Measurements from ENCODE around the gene FMN2. TPM values are rescaled to one million over a fixed set of nuclear protein-coding genes. Genes with fewer than 3 reads are reported as not detected.

FMN2 gene
- total RNA-seq, 1 donor from 2014 or later, result not detected

DNA sequence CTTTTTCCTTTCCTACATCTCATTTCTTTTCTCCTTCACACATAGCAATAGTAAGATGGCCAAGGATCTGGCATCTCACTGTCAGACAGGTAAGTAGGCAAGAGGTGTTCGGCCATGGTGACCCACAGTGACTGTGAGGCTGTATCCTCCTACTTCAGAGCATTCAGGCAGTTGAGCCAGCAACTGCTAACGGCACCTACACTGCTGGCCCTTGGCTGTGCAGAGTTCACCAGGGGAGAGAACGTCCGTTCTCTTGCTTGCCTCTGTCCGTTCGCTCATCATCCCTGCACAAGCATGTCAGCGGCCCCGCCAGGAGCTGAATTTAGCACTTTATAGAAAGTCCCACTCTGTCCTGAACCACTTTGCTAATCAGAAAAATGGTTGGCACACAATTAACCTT is 406.7 kb downstream of the FMN2 start:
- no peaks in the 10 kb centered on the region for H3K27me3 Mint-ChIP-seq
- H3K27ac Mint-ChIP-seq, result no peak overlapping the region
- H3K36me3 Mint-ChIP-seq (ENCODE audit: low read depth), result no peaks in the 10 kb centered on the region
- ATAC-seq (ENCODE audit: low read depth) (no peak), DNase-seq (no peak)
- H3K4me3 Mint-ChIP-seq, result no peak overlapping the region
- CTCF ChIA-PET, result no interaction called here
- no peaks in the 10 kb centered on the region for H3K4me1 Mint-ChIP-seq
- POLR2A ChIA-PET, result no interaction called here
- intact Hi-C loops (cut with micrococcal nuclease), result no loop called here
- peaks cover 2% of the 10 kb centered on the region for H3K9me3 Mint-ChIP-seq
- TF ChIP-seq, protein P1, sequence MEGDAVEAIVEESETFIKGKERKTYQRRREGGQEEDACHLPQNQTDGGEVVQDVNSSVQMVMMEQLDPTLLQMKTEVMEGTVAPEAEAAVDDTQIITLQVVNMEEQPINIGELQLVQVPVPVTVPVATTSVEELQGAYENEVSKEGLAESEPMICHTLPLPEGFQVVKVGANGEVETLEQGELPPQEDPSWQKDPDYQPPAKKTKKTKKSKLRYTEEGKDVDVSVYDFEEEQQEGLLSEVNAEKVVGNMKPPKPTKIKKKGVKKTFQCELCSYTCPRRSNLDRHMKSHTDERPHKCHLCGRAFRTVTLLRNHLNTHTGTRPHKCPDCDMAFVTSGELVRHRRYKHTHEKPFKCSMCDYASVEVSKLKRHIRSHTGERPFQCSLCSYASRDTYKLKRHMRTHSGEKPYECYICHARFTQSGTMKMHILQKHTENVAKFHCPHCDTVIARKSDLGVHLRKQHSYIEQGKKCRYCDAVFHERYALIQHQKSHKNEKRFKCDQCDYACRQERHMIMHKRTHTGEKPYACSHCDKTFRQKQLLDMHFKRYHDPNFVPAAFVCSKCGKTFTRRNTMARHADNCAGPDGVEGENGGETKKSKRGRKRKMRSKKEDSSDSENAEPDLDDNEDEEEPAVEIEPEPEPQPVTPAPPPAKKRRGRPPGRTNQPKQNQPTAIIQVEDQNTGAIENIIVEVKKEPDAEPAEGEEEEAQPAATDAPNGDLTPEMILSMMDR (IDR thresholded peaks at IDR 0.05), result no peak

DNA sequence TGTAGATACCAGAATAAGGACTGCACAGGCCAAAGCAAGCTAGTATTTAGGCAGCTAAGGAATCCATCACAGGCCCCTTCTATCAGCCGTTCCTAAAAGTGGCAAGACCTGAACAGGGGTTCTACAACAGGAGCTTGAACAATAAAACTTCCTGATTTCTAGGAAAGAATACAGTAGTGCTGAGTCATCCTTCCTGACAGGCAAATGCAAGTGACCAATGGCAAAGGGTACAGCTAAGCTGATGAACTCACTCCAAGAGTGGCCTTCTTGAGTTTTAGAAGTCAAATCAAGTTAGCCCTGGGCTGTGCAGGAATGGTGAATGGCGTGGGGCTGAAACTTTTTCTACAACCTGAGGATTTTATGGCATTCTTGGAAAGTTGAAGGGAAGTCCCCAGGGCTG is 407.3 kb downstream of the FMN2 start:
- CTCF ChIA-PET, result no interaction called here

DNA sequence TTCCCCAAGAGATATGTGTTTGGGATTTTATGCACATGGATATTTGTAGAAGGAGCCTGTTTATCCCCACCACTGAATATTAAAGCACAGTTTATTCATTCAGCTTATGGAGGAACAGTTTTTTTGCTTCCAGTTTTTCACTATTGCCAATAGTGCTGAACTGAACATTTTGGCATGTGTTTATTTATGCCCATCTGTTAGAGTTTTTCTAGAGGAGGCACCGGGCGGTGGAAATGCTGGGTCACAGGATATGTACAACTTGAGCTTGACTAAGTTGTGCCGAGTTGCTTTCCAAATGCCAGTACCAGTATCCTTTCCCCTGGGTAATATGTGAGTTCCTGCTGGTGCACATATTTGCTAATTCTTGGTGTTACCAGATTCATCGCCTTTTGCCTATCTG is 409.0 kb downstream of the FMN2 start:
- DNase-seq, result no peak
- Mint-ChIP-seq H3K4me1 (no peaks in the 10 kb centered on the region), H3K27me3 (no peaks in the 10 kb centered on the region), H3K4me3 (no peak overlapping the region), H3K36me3 (ENCODE audit: low read depth) (no peaks in the 10 kb centered on the region), H3K9me3 (peaks cover 2% of the 10 kb centered on the region), H3K27ac (no peak overlapping the region)
- TF ChIP-seq, protein P1 (IDR thresholded peaks at IDR 0.05), result no peak
- CTCF ChIA-PET, result no interaction called here
- POLR2A ChIA-PET, result no interaction called here
- intact Hi-C loops (cut with micrococcal nuclease), result no loop called here
- no peak for ATAC-seq (ENCODE audit: low read depth)

More for the DNA sequence above, 407.3 kb downstream of the FMN2 start:
- Mint-ChIP-seq H3K4me1 (no peaks in the 10 kb centered on the region), H3K9me3 (peaks cover 2% of the 10 kb centered on the region), H3K27me3 (no peaks in the 10 kb centered on the region), H3K4me3 (no peak overlapping the region), H3K27ac (no peak overlapping the region), H3K36me3 (ENCODE audit: low read depth) (no peaks in the 10 kb centered on the region)
- ATAC-seq (ENCODE audit: low read depth) (no peak), DNase-seq (no peak)
- intact Hi-C loops (cut with micrococcal nuclease), result no loop called here
- TF ChIP-seq, protein P1 (IDR thresholded peaks at IDR 0.05), result no peak
- POLR2A ChIA-PET, result no interaction called here

DNA sequence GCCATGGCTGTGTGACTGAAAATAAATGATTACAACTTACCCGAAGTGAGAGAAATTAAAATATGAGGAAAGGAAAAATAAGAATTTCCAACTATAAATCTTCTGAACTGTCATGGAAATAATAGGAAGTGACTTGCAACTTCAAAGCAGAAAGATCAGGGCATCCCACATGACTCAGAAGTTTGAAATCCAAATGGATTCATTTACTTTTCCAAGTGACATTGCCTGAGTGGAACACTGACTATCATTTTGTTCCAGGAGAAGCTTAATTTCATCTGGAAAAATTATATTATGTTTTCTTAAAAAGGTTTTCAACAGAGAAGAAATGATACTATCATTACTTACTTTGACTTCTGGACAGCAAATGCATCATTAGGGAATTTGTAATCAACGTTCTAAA is 409.4 kb downstream of the FMN2 start:
- H3K36me3 Mint-ChIP-seq (ENCODE audit: low read depth), result no peaks in the 10 kb centered on the region
- no peak for DNase-seq
- TF ChIP-seq, protein P1 (IDR thresholded peaks at IDR 0.05), result no peak
- H3K27me3 Mint-ChIP-seq, result no peaks in the 10 kb centered on the region
- intact Hi-C loops (cut with micrococcal nuclease), result no loop called here
- no peak overlapping the region for H3K27ac Mint-ChIP-seq
- no peak overlapping the region for H3K4me3 Mint-ChIP-seq
- no peak for ATAC-seq (ENCODE audit: low read depth)
- H3K9me3 Mint-ChIP-seq, result peaks cover 2% of the 10 kb centered on the region
- ChIA-PET POLR2A (no interaction called here), CTCF (no interaction called here)
- no peaks in the 10 kb centered on the region for H3K4me1 Mint-ChIP-seq

DNA sequence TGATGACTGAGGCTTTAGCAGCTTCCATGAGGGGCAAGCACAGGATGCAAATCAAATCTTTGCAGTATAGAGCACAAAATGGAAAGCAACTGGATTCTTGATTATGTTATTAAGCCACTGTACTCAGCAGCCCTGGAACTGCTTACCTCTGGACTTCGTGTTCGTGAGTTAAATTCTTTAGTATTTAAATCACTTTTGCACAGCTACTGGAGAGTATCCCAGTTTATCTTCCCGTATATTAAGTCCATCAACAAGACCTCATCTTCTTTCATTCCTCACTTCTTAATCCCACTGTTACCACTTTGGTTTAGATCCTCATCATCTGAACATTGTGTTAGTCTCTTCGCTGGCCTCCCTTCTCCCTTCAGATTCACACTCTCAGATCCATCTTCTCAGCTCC is 411.4 kb downstream of the FMN2 start:
- intact Hi-C loops (cut with micrococcal nuclease), result no loop called here
- CTCF ChIA-PET, result no interaction called here
- no peak for DNase-seq
- Mint-ChIP-seq H3K27me3 (no peaks in the 10 kb centered on the region), H3K4me1 (no peaks in the 10 kb centered on the region), H3K9me3 (peaks cover 3% of the 10 kb centered on the region), H3K4me3 (no peak overlapping the region), H3K27ac (no peak overlapping the region), H3K36me3 (ENCODE audit: low read depth) (no peaks in the 10 kb centered on the region)
- TF ChIP-seq, protein P1 (IDR thresholded peaks at IDR 0.05), result no peak
- ATAC-seq (ENCODE audit: low read depth), result no peak
- POLR2A ChIA-PET, result no interaction called here
